T-helper 1 cell treated with Interleukin-12 subunit alpha and Interleukin-12 subunit beta and Interleukin-4 antibody, amounts not matched to agents 30 ng/mL and 1 ng/mL, for 36 hours (primary cell): ENCODE data around the gene SIX1. TPM values are rescaled to one million over a fixed set of nuclear protein-coding genes. Genes with fewer than 3 reads are reported as not detected.

Experiments
- intact Hi-C: fragments of 100-400 bp; cut with micrococcal nuclease; formaldehyde crosslinking; loops from one replicate; pipeline ENCODE4 v1.15.1; 2024
- total RNA-seq: library from RNA; stranded (reverse); gene quantifications from 2 replicates; pipeline ENCODE4 v1.2.3, GENCODE V29; 2022

SIX1 gene
- 1.2 TPM in 2 replicates for total RNA-seq

- intact Hi-C loops, result loop anchor here (2.0 kb wide), 1 partner anchor 140 kb away; the partner anchor contains the start of gene SIX6
Measured at GRCh38 chr14:60648934-60649874, at the start of gene SIX1. TSS of gene SIX1 (minus strand) at chr14:60649477. CDS start at chr14:60649189, 288 bp downstream.

DNA sequence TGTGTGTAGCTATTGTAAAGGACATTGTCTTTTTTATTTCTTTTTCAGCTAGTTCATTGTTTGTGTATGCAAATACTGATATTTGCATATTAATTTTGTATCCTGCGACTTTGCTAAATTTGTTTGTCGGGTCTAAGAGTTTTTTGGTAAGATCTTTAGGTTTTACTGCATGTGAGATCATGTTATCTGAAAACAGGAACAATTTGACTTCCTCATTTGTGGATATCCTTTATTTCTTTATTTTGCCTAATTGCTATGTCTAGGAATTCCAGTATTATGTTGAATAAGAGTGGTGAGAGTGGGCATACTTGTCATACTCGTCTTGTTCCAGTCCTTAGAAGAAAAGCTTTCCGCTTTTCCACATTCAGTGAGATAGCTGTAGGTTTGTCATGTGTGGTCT lies 46.0 kb upstream of the SIX1 start:
- intact Hi-C loops, result no loop called here

DNA sequence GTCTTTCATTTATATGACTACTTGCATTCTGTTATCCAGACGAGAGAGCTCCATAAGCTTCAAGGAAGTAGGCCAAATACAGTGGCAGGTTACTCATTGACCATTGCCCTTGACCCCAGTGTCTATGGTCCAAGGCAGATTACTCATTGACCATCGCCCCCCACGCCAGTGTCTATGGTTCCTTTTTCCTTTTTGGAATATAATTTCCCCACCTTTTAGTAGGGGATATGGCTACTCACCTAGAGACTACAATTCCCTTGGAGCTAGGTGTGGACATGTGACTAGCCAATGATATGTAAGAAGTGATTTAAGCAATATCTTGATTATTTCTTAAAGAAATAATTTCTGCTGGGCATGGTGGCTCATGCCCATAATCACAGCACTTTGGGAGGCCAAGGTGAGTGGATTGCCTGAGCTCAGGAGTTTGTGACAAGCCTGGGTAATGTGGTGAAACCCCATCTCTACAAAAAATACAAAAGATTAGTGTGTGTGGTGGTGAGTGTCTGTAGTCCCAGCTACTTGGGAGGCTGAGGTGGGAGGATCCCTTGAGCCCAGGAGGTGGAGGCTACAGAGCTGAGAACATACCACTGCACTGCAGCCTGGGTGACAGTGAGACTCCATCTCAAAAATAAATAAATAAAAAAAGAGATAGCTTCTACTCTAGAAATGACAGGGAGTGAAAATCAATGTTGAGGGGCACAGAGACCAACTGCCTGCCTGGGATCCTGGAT lies 42.3 kb upstream of the SIX1 start:
- intact Hi-C loops, result no loop called here

GRCh38 chr14:60686865-60687264 lies 37.6 kb upstream of the SIX1 start:
- intact Hi-C loops, result no loop called here

GRCh38 chr14:60684203-60684602 lies 34.9 kb upstream of the SIX1 start:
- intact Hi-C loops, result no loop called here

GRCh38 chr14:60681271-60681670 lies 32.0 kb upstream of the SIX1 start:
- intact Hi-C loops, result no loop called here

DNA sequence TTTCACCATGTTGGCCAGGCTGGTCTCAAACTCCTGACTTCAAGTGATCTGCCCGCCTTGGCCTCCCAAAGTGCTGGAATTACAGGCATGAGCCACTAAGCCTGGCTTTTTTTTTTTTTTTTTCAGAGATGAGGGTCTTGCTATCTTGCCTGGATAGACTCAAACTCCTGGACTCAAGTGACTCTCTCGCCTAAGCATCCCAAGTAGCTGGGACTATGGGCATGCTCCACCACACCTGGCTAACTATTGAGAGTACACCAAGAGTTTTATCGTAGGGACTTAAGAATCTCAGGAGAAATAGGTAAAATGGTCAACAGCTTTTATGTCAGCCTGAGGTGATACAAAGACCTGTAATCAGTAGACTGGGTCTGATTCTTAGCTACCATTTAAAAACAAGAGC lies 31.2 kb upstream of the SIX1 start:
- intact Hi-C loops, result no loop called here

- intact Hi-C loops, result no loop called here
Measured at GRCh38 chr14:60679566-60680258, 30.4 kb upstream of the SIX1 start.

DNA sequence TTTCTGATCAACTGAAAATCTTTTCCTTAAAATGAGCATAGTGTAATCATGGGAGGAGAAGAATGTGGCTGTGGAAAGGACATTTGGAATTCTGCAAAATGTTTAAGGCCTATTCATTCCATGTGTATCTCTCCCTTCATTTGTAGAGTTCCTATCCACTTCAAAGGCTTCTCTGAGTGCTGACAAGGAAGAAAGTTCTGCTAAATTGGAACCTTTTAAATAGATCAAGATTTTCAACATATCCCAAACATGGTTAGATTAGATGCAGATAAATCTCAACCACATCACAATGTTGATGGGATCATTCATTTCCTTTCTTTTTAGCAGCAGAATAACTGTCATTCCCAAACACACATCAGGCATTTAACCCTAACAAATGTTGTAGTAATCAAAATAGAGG lies 28.4 kb upstream of the SIX1 start:
- intact Hi-C loops, result no loop called here

- intact Hi-C loops, result no loop called here
Measured at GRCh38 chr14:60670989-60671388, 21.7 kb upstream of the SIX1 start.

DNA sequence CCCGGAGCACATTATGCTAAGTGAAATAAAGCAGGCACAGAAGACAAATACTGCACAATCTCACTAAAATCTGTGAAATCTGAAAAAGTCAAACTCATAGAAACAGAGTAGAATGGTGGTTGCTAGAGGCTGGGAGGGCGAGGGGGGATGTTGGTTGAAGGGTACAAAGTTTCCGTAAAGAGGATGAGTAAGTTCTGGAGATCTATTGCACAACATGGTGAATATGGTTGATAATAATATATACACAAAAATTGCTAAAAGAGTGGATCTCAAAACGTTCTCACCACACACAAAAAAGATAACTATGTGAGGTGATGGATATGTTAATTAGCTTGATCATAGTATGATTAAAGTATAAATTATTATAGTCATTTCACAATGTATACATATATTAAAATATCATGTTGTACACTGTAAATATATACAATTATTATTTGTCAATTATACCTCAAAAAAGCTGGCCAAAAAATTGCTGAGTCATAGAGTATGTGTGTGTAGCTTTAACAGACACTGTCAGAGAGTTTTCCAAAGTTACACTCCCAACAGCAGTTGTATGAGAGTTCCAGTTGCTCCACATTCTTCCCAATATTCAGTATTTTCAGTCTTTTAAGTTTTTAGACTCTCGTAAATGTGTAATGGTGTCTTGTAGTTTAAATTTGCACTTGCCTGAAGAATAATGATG lies 19.3 kb upstream of the SIX1 start:
- intact Hi-C loops, result no loop called here

DNA sequence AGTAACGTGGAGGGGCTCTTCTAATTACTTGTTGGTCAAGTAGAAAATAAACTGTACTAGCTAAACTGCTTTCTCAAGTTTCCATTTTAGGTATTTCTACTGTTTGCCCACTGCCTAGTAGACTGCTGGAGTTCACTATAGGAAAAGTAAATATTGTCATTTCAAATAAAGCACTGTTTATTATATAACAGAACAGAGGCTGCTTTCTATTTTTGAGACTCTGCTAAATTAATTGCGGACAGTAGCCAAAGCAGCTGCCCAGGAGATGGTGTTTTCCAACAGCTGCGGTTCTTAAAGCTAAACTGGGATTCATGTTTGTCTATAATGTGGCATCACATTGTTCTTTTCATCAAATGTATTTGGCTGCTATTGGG lies 15.9 kb upstream of the SIX1 start:
- intact Hi-C loops, result no loop called here

DNA sequence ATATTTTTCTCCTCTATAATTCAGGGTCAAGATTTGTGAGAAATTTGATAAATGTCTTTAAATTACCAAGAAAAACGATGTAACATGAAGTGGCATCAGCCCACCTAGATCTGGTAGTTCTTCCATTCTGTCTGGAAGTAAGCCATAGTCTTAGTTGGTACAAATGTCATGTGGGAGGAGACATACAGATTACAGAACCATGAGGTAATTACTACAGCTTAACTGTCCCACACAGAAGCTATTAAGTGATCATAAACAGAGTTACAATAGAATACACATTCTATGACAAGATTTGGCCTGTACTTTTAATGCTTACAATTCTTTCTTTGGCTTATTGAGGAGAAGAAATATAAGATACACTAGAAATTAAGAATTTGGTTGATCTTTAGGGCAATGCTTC lies 13.7 kb upstream of the SIX1 start:
- intact Hi-C loops, result no loop called here

DNA sequence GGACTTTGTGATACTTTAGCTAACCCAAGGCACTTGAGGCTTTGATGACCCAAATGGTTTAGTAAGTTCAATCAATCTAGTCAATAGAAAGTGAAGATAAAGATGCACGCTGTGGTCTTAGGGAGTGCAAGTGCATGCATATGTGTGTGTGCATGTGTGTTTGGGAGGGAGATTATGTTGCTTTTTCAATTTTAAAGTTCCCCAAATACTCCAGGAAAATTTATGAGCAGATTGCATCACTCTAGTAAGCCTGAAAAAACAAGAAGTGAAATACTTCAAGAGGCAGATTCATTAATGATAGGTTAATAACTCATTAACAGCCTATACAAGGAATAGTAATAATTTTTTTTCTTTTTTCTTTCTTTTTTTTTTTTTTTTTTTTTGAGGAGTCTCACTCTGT lies 12.4 kb upstream of the SIX1 start:
- intact Hi-C loops, result no loop called here

- intact Hi-C loops, result loop anchor here (1.0 to 10.0 kb wide), 3 partner anchors 9 to 516 kb away; partner anchors contain the start of gene PPM1A
Measured at GRCh38 chr14:60658909-60659585, 9.8 kb upstream of the SIX1 start.

DNA sequence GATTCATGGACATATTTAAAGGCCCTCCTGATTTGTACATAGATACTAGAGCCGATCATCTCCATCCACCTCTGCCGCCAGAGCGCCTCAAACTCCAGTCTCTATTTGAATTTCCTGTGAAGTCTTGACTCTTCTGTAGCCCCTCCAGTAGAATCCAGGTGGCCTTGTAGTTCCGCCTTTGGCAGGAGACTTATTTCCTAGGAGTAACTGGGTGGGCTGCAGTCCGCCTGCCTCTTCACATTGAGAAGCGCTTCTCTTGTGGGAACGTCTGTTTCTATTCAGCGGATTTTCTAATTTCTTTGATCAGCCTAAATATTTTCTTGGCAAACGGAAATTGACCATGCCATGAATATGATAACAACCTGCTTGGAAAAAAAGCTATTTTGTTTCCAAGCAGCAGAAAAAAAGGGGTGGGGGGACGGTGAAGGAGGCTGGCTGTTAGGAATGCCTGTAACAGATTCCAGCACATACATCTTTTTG lies 9.0 kb upstream of the SIX1 start:
- intact Hi-C loops, result loop anchor here (1.0 to 10.0 kb wide), 3 partner anchors 8 to 517 kb away; partner anchors contain the start of gene PPM1A

DNA sequence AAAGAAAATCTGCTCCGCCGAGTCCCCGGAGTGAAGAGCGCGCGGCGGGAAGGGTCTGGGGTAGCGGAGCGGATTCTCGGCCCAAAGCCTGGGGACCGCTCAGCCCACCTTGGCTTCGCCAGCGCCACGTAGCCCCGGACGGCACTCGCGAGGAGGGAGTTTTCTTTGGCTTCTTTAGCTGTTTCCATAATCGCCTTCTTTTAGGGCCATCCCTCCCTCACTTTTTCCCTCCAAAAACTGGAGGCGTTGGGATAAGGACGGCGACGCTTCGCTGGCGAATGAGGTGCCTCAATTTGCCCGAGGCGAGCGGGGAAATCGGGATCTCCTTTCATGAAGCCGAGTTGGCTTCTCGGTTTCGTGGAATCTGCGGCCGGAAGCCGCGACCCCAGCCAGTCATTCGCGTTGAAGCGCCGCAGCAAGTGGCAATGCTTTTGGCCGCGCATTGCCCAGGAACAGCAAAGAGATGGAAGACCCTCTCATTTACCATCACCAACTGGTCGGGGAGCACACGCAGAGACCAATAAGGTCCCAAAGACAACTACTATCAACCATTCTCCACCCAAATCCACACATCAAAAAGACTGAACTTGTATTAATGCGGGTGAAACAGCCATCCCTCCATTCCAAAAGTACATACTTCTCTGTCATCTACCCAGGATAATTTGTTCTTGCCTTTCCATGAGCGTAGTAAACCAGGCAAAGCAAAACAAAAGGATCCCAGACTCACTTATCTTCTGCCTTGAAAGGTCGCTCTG lies 8.4 kb upstream of the SIX1 start:
- intact Hi-C loops, result loop anchor here (1.0 to 10.0 kb wide), 5 partner anchors 7 to 517 kb away; partner anchors contain the start of gene PPM1A

GRCh38 chr14:60656686-60657455 lies 7.6 kb upstream of the SIX1 start:
- intact Hi-C loops, result loop anchor here (1.0 to 10.0 kb wide), 6 partner anchors 12 to 518 kb away; partner anchors contain the start of genes PPM1A, SLC38A6 and TRMT5
